Activated CD8-positive, alpha-beta T cell treated with anti-CD3 and anti-CD28 coated beads, Interleukin-2, amount 10 ng/mL, durations not matched to agents 7 days and 5 days (primary cell): ENCODE results near the gene CFI. TPM values are rescaled to one million over a fixed set of nuclear protein-coding genes. Genes with fewer than 3 reads are reported as not detected.

Source experiments
- ATAC-seq: fragments of 150-1000 bp; cut with Tn5 transposase; one replicate; pipeline ENCODE4 v1.10.0; 2021; ENCODE audit warnings: moderate library complexity
- CTCF ChIA-PET: fragments of 350-600 bp; sonication (Branson Sonifier 250); formaldehyde crosslinking; loops from one replicate; lab custom pipeline; 2021; ENCODE audit warnings: antibody characterized with exemption; lab: Charles Lee
- POLR2A ChIA-PET: fragments of 350-600 bp; sonication (Branson Sonifier 250); formaldehyde crosslinking; loops from one replicate; lab custom pipeline; 2021; ENCODE audit warnings: antibody characterized with exemption; lab: Charles Lee
- DNase-seq: peaks from one replicate; pipeline ENCODE4 v3.0.0-alpha.2; 2020
- H3K27ac Mint-ChIP-seq: one replicate; pipeline ENCODE4 v1.8.0; 2021; ENCODE audit warnings: mild to moderate bottlenecking, mixed read lengths
- H3K27me3 Mint-ChIP-seq: one replicate; pipeline ENCODE4 v1.8.0; 2021; ENCODE audit warnings: low read depth, mixed read lengths
- H3K36me3 Mint-ChIP-seq: one replicate; pipeline ENCODE4 v1.8.0; 2021; ENCODE audit warnings: low read depth, mixed read lengths
- H3K4me1 Mint-ChIP-seq: one replicate; pipeline ENCODE4 v1.8.0; 2021; ENCODE audit warnings: low read depth, mixed read lengths
- H3K4me3 Mint-ChIP-seq: one replicate; pipeline ENCODE4 v1.8.0; 2021; ENCODE audit warnings: mild to moderate bottlenecking, mixed read lengths
- H3K9me3 Mint-ChIP-seq: one replicate; pipeline ENCODE4 v1.8.0; 2022; ENCODE audit warnings: mixed read lengths; ENCODE audit not compliant: insufficient read depth
- total RNA-seq, 2 experiments: library from RNA; stranded (reverse); gene quantifications; one replicate each; pipeline ENCODE4 v1.2.3, GENCODE V29; 2021

The CFI gene
- total RNA-seq, 2 experiments from 2014 or later, result not detected

GRCh38 chr4:109701566-109702410 is 100.0 kb downstream of the CFI start:
- Mint-ChIP-seq H3K4me3 (peak overlapping the region; percentile 95), H3K27me3 (no peaks in the 10 kb centered on the region), H3K27ac (peak overlapping the region; percentile 91), H3K9me3 (no peaks in the 10 kb centered on the region), H3K4me1 (peaks cover 36% of the 10 kb centered on the region), H3K36me3 (peaks cover 31% of the 10 kb centered on the region)
- no peak for ATAC-seq
- DNase-seq, result peak; percentile 24
- ChIA-PET CTCF (interaction anchor here (0.5 to 4.9 kb wide), 14 partner anchors 10 to 269 kb away, joined by 3 to 23 read pairs (median 5); partner anchors contain the start of genes RRH and SEC24B), POLR2A (interaction anchor here (0.6 to 4.1 kb wide), 6 partner anchors 11 to 268 kb away, joined by 3 to 26 read pairs (median 12); partner anchors contain the start of genes MCUB and SEC24B)

- no peak for ATAC-seq
- no peak for DNase-seq
- Mint-ChIP-seq H3K9me3 (no peaks in the 10 kb centered on the region), H3K4me3 (no peak overlapping the region), H3K27me3 (no peaks in the 10 kb centered on the region), H3K27ac (no peak overlapping the region), H3K4me1 (peaks cover 36% of the 10 kb centered on the region), H3K36me3 (peaks cover 37% of the 10 kb centered on the region)
- ChIA-PET CTCF (interaction anchor here (0.7 to 4.9 kb wide), 4 partner anchors 9 to 267 kb away, joined by 3 to 23 read pairs (median 3); partner anchors contain the start of genes PLA2G12A and SEC24B), POLR2A (interaction anchor here (0.6 to 2.0 kb wide), 3 partner anchors 138 to 269 kb away, joined by 3 to 9 read pairs (median 4); partner anchors contain the start of gene MCUB)
Observed at GRCh38 chr4:109699553-109700225, 102.1 kb downstream of the CFI start.

- POLR2A ChIA-PET, result interaction anchor here (1.0 kb wide), 1 partner anchor 139 kb away, joined by 3 read pairs; the partner anchor contains the start of gene MCUB
- no peak overlapping the region for H3K4me3 Mint-ChIP-seq
- H3K9me3 Mint-ChIP-seq, result no peaks in the 10 kb centered on the region
- CTCF ChIA-PET, result interaction anchor here (0.8 to 1.6 kb wide), 2 partner anchors 32 to 36 kb away, joined by 3 read pairs; partner anchors contain the start of gene PLA2G12A
- H3K27me3 Mint-ChIP-seq, result no peaks in the 10 kb centered on the region
- peaks cover 28% of the 10 kb centered on the region for H3K4me1 Mint-ChIP-seq
- no peak for DNase-seq
- no peak for ATAC-seq
- peaks cover 48% of the 10 kb centered on the region for H3K36me3 Mint-ChIP-seq
- no peak overlapping the region for H3K27ac Mint-ChIP-seq
Observed at GRCh38 chr4:109698656-109699055, 103.1 kb downstream of the CFI start.

- no peaks in the 10 kb centered on the region for H3K9me3 Mint-ChIP-seq
- H3K4me1 Mint-ChIP-seq, result peaks cover 29% of the 10 kb centered on the region
- no peak for DNase-seq
- peaks cover 68% of the 10 kb centered on the region for H3K36me3 Mint-ChIP-seq
- ChIA-PET POLR2A (interaction anchor here (1.3 to 2.8 kb wide), 3 partner anchors 10 to 131 kb away, joined by 4 to 15 read pairs (median 5); partner anchors contain the start of gene MCUB), CTCF (interaction anchor here (0.7 to 1.6 kb wide), 4 partner anchors 9 to 264 kb away, joined by 3 to 5 read pairs (median 4); partner anchors contain the start of genes PLA2G12A and SEC24B)
- H3K27ac Mint-ChIP-seq, result peak overlapping the region; percentile 82
- no peak for ATAC-seq
- no peaks in the 10 kb centered on the region for H3K27me3 Mint-ChIP-seq
- no peak overlapping the region for H3K4me3 Mint-ChIP-seq
Observed at GRCh38 chr4:109691411-109691920, 110.3 kb downstream of the CFI start.

Other genes starting within 250 kb of the CFI start
- gene MCUB, start 241.8 kb downstream of the CFI start, total RNA-seq, result 100 to 1,000 TPM; 104 to 109 TPM
- gene CASP6, start 98.6 kb downstream of the CFI start, total RNA-seq, result 10 to 100 TPM; 24.1 to 25.5 TPM
- gene PLA2G12A, start 71.9 kb downstream of the CFI start, total RNA-seq, result 10 to 100 TPM; 13.6 to 20.4 TPM
- gene GAR1, start 13.8 kb upstream of the CFI start, total RNA-seq, result 10 to 100 TPM; 24.1 to 27.2 TPM
- under 1 TPM in 1 of 2 experiments, not detected in 1; 0.26 TPM for gene RRH, start 26.0 kb upstream of the CFI start, total RNA-seq
- under 1 TPM; 0.16 TPM for gene LRIT3, start 46.1 kb upstream of the CFI start, total RNA-seq
- gene EGF, start 110.9 kb upstream of the CFI start, total RNA-seq, result not detected